Omental fat pad (tissue), 4 donors: ENCODE data around the gene KIRREL1. TPM values are rescaled to one million over a fixed set of nuclear protein-coding genes. Genes with fewer than 3 reads are reported as not detected.

ENCODE experiments used
- ATAC-seq: fragments of 150-250 bp; one replicate; pipeline ENCODE4 v1.9.1; 2016; ENCODE audit warnings: mild to moderate bottlenecking, moderate library complexity; ENCODE audit not compliant: low FRiP score
- DNase-seq: peaks from one replicate; pipeline ENCODE4 v3.0.0-alpha.2; 2019; ENCODE audit warnings: low spot score
- total RNA-seq, 4 donors: library from RNA; depleted of rRNA; stranded (reverse); fragments of >200 nt; gene quantifications; one replicate each; pipeline ENCODE4 v1.1.0, GENCODE V29; 2016
- TF ChIP-seq, protein P1 (sequence below), 3 donors: fragments of 450-650 bp; IDR thresholded peaks; one replicate each; pipeline ENCODE4 v1.5.1; 2016 to 2017; ENCODE audit warnings: antibody characterized with exemption in 3 of 3, mild to moderate bottlenecking in 3 of 3, moderate library complexity in 2 of 3

KIRREL1 gene
- total RNA-seq, 4 donors from 2014 or later: 47.2 to 81.6 (median 61.6) TPM

GRCh38 chr1:157994704-157995582 is 1.5 kb downstream of the KIRREL1 start:
- TF ChIP-seq, protein P1, sequence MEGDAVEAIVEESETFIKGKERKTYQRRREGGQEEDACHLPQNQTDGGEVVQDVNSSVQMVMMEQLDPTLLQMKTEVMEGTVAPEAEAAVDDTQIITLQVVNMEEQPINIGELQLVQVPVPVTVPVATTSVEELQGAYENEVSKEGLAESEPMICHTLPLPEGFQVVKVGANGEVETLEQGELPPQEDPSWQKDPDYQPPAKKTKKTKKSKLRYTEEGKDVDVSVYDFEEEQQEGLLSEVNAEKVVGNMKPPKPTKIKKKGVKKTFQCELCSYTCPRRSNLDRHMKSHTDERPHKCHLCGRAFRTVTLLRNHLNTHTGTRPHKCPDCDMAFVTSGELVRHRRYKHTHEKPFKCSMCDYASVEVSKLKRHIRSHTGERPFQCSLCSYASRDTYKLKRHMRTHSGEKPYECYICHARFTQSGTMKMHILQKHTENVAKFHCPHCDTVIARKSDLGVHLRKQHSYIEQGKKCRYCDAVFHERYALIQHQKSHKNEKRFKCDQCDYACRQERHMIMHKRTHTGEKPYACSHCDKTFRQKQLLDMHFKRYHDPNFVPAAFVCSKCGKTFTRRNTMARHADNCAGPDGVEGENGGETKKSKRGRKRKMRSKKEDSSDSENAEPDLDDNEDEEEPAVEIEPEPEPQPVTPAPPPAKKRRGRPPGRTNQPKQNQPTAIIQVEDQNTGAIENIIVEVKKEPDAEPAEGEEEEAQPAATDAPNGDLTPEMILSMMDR (IDR thresholded peaks at IDR 0.05): no peak
- ATAC-seq (peak; percentile 37), DNase-seq (no peak)

GRCh38 chr1:157995583-157996169 is 2.2 kb downstream of the KIRREL1 start:
- TF ChIP-seq, protein P1 (IDR thresholded peaks at IDR 0.05): no peak
- DNase-seq: no peak
- ATAC-seq: no peak

GRCh38 chr1:157996433-157996832 is 3.0 kb downstream of the KIRREL1 start:
- TF ChIP-seq, protein P1 (IDR thresholded peaks at IDR 0.05): no peak
- ATAC-seq (no peak), DNase-seq (no peak)

DNA sequence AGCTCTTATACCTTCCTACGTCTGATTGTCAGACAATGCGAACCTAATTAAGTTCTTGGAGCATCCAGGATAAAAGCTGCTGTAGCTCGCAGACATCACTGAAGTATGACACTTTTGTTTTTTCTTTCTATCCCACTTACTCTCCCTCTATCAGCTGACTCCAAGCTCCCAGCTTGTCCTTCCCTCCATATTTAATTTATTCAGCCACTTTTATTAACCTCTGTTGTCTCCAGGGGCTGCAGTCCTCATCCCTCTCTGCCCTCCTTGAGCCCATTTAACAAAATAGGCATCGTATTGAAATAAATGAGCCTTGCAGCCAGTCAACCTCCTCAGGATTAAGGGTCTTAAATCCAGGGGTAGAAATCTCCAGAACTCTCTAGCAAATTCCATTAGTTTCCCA is 7.1 kb downstream of the KIRREL1 start:
- TF ChIP-seq, protein P1 (IDR thresholded peaks at IDR 0.05): no peak
- DNase-seq (no peak), ATAC-seq (no peak)

GRCh38 chr1:158002022-158002630 is 8.7 kb downstream of the KIRREL1 start:
- no peak for DNase-seq
- peak; percentile 46 for ATAC-seq
- TF ChIP-seq, protein P1 (IDR thresholded peaks at IDR 0.05): no peak

DNA sequence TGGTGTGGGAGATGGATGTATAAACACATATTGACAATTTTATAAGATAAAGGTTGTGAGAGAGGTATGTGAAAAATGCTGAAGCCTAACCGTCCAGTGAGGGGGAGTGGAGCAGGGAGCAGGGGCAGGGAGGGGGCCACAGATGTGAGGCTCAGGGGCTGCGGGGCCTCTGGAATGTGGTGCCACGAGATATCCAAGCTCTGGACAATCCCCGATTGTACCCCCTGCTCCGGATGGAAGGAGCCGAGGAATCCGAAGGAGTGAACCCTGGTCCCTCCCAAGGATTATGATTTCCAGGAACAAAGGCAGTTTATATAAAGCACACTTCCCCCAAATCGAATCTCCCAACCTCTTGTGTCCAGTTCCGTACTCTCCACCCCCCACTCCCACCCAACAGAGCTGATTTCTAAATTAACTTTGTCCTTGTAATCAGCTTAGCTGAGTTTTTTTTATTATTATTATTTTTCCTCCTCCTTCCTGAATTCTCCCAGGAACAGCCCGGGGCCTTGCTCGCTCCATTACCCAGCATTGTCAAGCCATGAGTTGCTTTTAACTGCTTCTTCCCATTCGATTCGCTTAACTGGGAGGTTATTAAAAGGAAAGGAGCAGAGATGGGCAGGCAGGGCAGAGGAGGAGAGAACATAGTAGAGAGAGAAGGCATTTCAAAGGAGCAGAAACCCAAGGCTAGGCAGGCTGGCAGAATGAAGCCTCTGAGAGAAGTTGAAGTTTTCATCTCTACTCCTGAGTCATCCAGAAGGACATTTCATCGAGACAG is 9.4 kb downstream of the KIRREL1 start:
- ATAC-seq: peak; percentile 13
- DNase-seq: no peak
- TF ChIP-seq, protein P1 (IDR thresholded peaks at IDR 0.05): no peak
